NOMO-1 (cell line): ENCODE results near the gene MYO9A.
"Not testable (repeated sequence)": the region's sequence is repeated elsewhere in the genome, so short reads cannot be mapped to it uniquely, and the experiment has no call there.

ENCODE experiments used
- DNase-seq, 2 experiments: peaks; one replicate each; lab custom pipeline; 2025; ENCODE audit not compliant: unreplicated experiment in 2 of 2; lab: John Stamatoyannopoulos, UW

Gene MYO9A

GRCh38 chr15:72099155-72099554 lies 18.8 kb downstream of the MYO9A start:
- no peak for DNase-seq

GRCh38 chr15:72098040-72098439 lies 19.9 kb downstream of the MYO9A start:
- DNase-seq: no peak

- no peak for DNase-seq
Measured at GRCh38 chr15:72096796-72097195, 21.2 kb downstream of the MYO9A start.

- no peak for DNase-seq
Measured at GRCh38 chr15:72092691-72093090, 25.3 kb downstream of the MYO9A start.

- DNase-seq: no peak
Measured at GRCh38 chr15:72092006-72092405, 25.9 kb downstream of the MYO9A start.

GRCh38 chr15:72086920-72087648 lies 30.9 kb downstream of the MYO9A start:
- DNase-seq: no peak

- no peak for DNase-seq
Measured at GRCh38 chr15:72086010-72086697, 31.8 kb downstream of the MYO9A start.

GRCh38 chr15:72082176-72082575 lies 35.8 kb downstream of the MYO9A start:
- no peak for DNase-seq

- DNase-seq: no peak
Measured at GRCh38 chr15:72078887-72079286, 39.1 kb downstream of the MYO9A start.

GRCh38 chr15:72077950-72078349 lies 40.0 kb downstream of the MYO9A start:
- DNase-seq: no peak

GRCh38 chr15:72074335-72075060 lies 43.5 kb downstream of the MYO9A start:
- no peak for DNase-seq

GRCh38 chr15:72071448-72071825 lies 46.5 kb downstream of the MYO9A start:
- not testable (repeated sequence) for DNase-seq

- no peak for DNase-seq
Measured at GRCh38 chr15:72070817-72071447, 47.0 kb downstream of the MYO9A start.

- DNase-seq: no peak
Measured at GRCh38 chr15:72068856-72069255, 49.1 kb downstream of the MYO9A start.

GRCh38 chr15:72065801-72066200 lies 52.1 kb downstream of the MYO9A start:
- no peak for DNase-seq

- no peak for DNase-seq
Measured at GRCh38 chr15:72063186-72063585, 54.8 kb downstream of the MYO9A start.

GRCh38 chr15:72062319-72062718 lies 55.6 kb downstream of the MYO9A start:
- no peak for DNase-seq

- no peak for DNase-seq
Measured at GRCh38 chr15:72060687-72061250, 57.2 kb downstream of the MYO9A start.

GRCh38 chr15:72058585-72058984 lies 59.4 kb downstream of the MYO9A start:
- DNase-seq: no peak

GRCh38 chr15:72057548-72058091 lies 60.3 kb downstream of the MYO9A start:
- no peak for DNase-seq

GRCh38 chr15:72056217-72056616 lies 61.7 kb downstream of the MYO9A start:
- not testable (repeated sequence) for DNase-seq
